Keratinocyte (primary cell): ENCODE data around the gene AKR1C8. TPM values are rescaled to one million over a fixed set of nuclear protein-coding genes. Genes with fewer than 3 reads are reported as not detected.

Source experiments
- DNase-seq: peaks from one replicate; pipeline ENCODE4 v3.0.0-alpha.2; 2011; ENCODE audit warnings: low read depth, missing footprints, low spot score
- FAIRE-seq: peaks from 2 replicates; lab custom pipeline; 2011; peaks lifted over from hg19 to GRCh38; lab: Jason Lieb, UNC
- H2AFZ ChIP-seq: 2 replicates; pipeline ENCODE4 v1.6.0; 2012; ENCODE audit warnings: low read length, control low read depth, inconsistent platforms; ENCODE audit not compliant: control insufficient read depth
- H3K27ac ChIP-seq: 2 replicates; pipeline ENCODE4 v1.5.1; 2011; ENCODE audit warnings: low read length; ENCODE audit not compliant: control insufficient read depth, insufficient read depth
- H3K27me3 ChIP-seq: 3 replicates; pipeline ENCODE4 v1.6.0; 2011; ENCODE audit warnings: low read length; ENCODE audit not compliant: control insufficient read depth, insufficient read depth; ENCODE audit errors: extremely low read depth
- H3K36me3 ChIP-seq, 2 experiments: 2 replicates in 1 of 2; 3 replicates in 1 of 2; pipeline ENCODE4 v1.5.1; 2011; ENCODE audit warnings: low read length in 2 of 2, mild to moderate bottlenecking in 1 of 2; ENCODE audit not compliant: control insufficient read depth in 2 of 2, insufficient read depth in 2 of 2; ENCODE audit errors: extremely low read depth in 1 of 2
- H3K4me1 ChIP-seq: 3 replicates; pipeline ENCODE4 v1.5.1; 2011; ENCODE audit warnings: low read length; ENCODE audit not compliant: control insufficient read depth, insufficient read depth; ENCODE audit errors: extremely low read depth
- H3K4me2 ChIP-seq: 3 replicates; pipeline ENCODE4 v1.6.0; 2011; ENCODE audit warnings: low read depth, low read length; ENCODE audit not compliant: control insufficient read depth, insufficient read depth; ENCODE audit errors: extremely low read depth
- H3K4me3 ChIP-seq, 3 experiments: fragments of 200-600 bp in 1 of 3; sonication (generic) in 1 of 3; 2 replicates in 2 of 3; 3 replicates in 1 of 3; pipeline ENCODE4 v1.5.1; 2011 to 2016; ENCODE audit warnings: low read length in 3 of 3, mild to moderate bottlenecking in 3 of 3, control low read depth in 2 of 3, inconsistent platforms in 1 of 3, low read depth in 1 of 3, mixed read lengths in 1 of 3, mixed run types in 1 of 3, moderate library complexity in 1 of 3; ENCODE audit not compliant: control insufficient read depth in 2 of 3, insufficient read depth in 2 of 3; ENCODE audit errors: extremely low read depth in 1 of 3
- H3K79me2 ChIP-seq: 2 replicates; pipeline ENCODE4 v1.6.0; 2012; ENCODE audit warnings: low read length; ENCODE audit not compliant: control insufficient read depth, insufficient read depth
- H3K9ac ChIP-seq: 3 replicates; pipeline ENCODE4 v1.6.0; 2011; ENCODE audit warnings: low read length; ENCODE audit not compliant: control insufficient read depth, insufficient read depth; ENCODE audit errors: extremely low read depth
- H3K9me1 ChIP-seq: 3 replicates; pipeline ENCODE4 v1.6.0; 2011; ENCODE audit warnings: low read length; ENCODE audit not compliant: control insufficient read depth, insufficient read depth; ENCODE audit errors: extremely low read depth
- H3K9me3 ChIP-seq: 2 replicates; pipeline ENCODE4 v1.5.1; 2012; ENCODE audit warnings: low read depth, low read length; ENCODE audit not compliant: control insufficient read depth
- H4K20me1 ChIP-seq: 3 replicates; pipeline ENCODE4 v1.6.0; 2011; ENCODE audit warnings: low read length; ENCODE audit not compliant: control insufficient read depth, insufficient read depth; ENCODE audit errors: extremely low read depth
- CTCF ChIP-seq, 3 experiments: IDR thresholded peaks in 1 of 3; conservative IDR thresholded peaks in 1 of 3; optimal IDR thresholded peaks in 1 of 3; 2 replicates in 2 of 3; 3 replicates in 1 of 3; pipeline versions ENCODE3 to v1.5.1; 2011; ENCODE audit warnings: low read length in 3 of 3, mild to moderate bottlenecking in 3 of 3, moderate library complexity in 2 of 3, control low read depth in 1 of 3, inconsistent platforms in 1 of 3; ENCODE audit not compliant: insufficient read depth in 2 of 3; ENCODE audit errors: extremely low read depth in 1 of 3
- EZH2 ChIP-seq: IDR thresholded peaks from one replicate; pipeline ENCODE4 v1.6.1; 2012; ENCODE audit warnings: inconsistent platforms, mild to moderate bottlenecking, low read length, moderate library complexity
- dilution Hi-C: fragments of 300-500 bp; cut with MboI; formaldehyde crosslinking; loops from one replicate; pipeline ENCODE4 v1.7.0; 2020; ENCODE audit warnings: low sequenced_read_pairs; ENCODE audit not compliant: extremely low pct_ligation_motif_present
- polyA plus RNA-seq, 5 experiments: library from polyadenylated mRNA; depleted of rRNA in 3 of 5; stranded (reverse) in 3 of 5; stranded (forward) in 1 of 5; unstranded in 1 of 5; fragments of >200 nt; gene quantifications; 1 replicate in 1 of 5; 2 replicates in 3 of 5; 3 replicates in 1 of 5; pipeline versions ENCODE4 v1.2.1 to v1.2.3, GENCODE V29; 2011 to 2012; ENCODE audit warnings: missing spikeins in 2 of 5, low read depth in 1 of 5, low replicate concordance in 1 of 5

AKR1C8 gene
- polyA plus RNA-seq, 1 donor (not counting 4 experiments of a cell fraction or from before 2014, with no cell fraction given): not detected

- Histone ChIP-seq H3K79me2 (no peaks in the 10 kb centered on the region), H3K36me3 (no peaks in the 10 kb centered on the region), H3K9me1 (no peaks in the 10 kb centered on the region), H3K9me3 (no peaks in the 10 kb centered on the region), H3K4me1 (no peaks in the 10 kb centered on the region), H3K27me3 (no peaks in the 10 kb centered on the region), H3K27ac (no peak overlapping the region), H3K9ac (no peak overlapping the region), H4K20me1 (no peaks in the 10 kb centered on the region), H3K4me2 (no peak overlapping the region), H2AFZ (no peak overlapping the region), H3K4me3 (no peak overlapping the region)
- TF ChIP-seq CTCF (optimal IDR thresholded peaks at IDR 0.05 in 1 of 3, IDR thresholded peaks at IDR 0.05 in 1 of 3, conservative IDR thresholded peaks at IDR 0.05 in 1 of 3; ENCODE audit: extremely low read depth in 1 of 3, insufficient read depth in 2 of 3, low read length in 3 of 3) (no peak), EZH2 (no peak)
- dilution Hi-C loops: no loop called here
- FAIRE-seq: no peak
- DNase-seq: no peak
Measured at GRCh38 chr10:5206799-5207198, 21.8 kb upstream of the AKR1C8 start.

- no peaks in the 10 kb centered on the region for H3K4me1 ChIP-seq
- peaks cover 3% of the 10 kb centered on the region for H3K27me3 ChIP-seq
- TF ChIP-seq EZH2 (no peak), CTCF (optimal IDR thresholded peaks at IDR 0.05 in 1 of 3, IDR thresholded peaks at IDR 0.05 in 1 of 3, conservative IDR thresholded peaks at IDR 0.05 in 1 of 3; ENCODE audit: extremely low read depth in 1 of 3, insufficient read depth in 2 of 3, low read length in 3 of 3) (peak in 2 of 3 experiments; percentile 11 to 16)
- no peaks in the 10 kb centered on the region for H3K9me1 ChIP-seq
- no peak overlapping the region for H3K4me2 ChIP-seq
- H3K79me2 ChIP-seq: no peaks in the 10 kb centered on the region
- no peak overlapping the region for H3K9ac ChIP-seq
- DNase-seq (no peak), FAIRE-seq (no peak)
- no peaks in the 10 kb centered on the region for H3K36me3 ChIP-seq
- H2AFZ ChIP-seq: no peak overlapping the region
- no peak overlapping the region for H3K4me3 ChIP-seq
- no peak overlapping the region for H3K27ac ChIP-seq
- no peaks in the 10 kb centered on the region for H4K20me1 ChIP-seq
- no peaks in the 10 kb centered on the region for H3K9me3 ChIP-seq
- dilution Hi-C loops: no loop called here
Measured at GRCh38 chr10:5199398-5199797, 14.4 kb upstream of the AKR1C8 start.
